GM19397 (cell line): ENCODE measurements around the gene CD28.
"Not testable (repeated sequence)": the region's sequence is repeated elsewhere in the genome, so short reads cannot be mapped to it uniquely, and the experiment has no call there.

Experiments
- ATAC-seq: cut with Tn5 transposase; IDR thresholded peaks from one replicate; pipeline ENCODE4 v1.9.1; 2021; ENCODE audit warnings: mild to moderate bottlenecking, moderate library complexity; ENCODE audit not compliant: unreplicated experiment

The CD28 gene

DNA sequence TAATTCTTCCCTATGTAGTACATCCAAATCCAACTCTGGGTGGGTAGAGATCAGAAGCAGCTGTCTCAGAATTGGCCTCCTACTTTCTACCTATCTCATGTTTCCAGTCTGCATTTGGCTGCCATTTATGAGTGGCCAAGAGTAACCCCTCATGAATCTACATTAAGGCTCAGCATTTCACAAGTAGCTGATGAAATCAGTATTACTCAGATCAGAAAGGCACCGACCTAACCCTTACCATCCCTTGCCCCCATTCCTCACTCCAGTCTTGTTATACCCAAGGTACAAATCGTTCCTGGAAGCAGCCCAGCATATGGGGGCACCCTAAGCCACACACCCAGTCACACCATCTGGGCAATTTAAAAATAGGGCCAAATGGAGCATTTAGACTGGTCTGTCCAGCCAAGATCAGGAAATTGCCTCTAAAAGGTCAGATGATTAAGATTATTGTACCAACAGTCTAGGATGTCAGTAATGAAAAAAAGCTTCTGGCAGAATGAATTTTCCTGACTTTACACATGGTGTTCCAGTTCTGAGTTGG lies 37.1 kb downstream of the CD28 start:
- no peak for ATAC-seq

DNA sequence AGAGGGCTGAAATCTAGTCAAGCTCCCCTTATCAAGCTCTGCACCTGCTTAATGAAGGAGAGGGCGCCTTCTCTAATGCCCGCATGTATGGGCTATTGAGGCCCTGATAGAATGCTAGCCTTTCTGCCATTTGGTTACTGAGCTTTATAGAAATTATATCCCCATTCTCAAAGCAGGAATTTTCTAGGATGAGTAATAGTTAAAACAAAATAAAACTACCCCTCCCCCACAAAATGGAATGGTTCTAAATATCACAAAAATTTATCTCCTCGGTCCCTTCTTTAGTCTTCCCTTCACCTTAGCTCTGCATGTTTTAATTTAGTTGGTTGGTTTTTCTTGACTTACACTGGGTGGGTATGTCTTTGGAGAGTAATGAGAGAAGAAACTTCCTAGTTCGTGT lies 37.7 kb downstream of the CD28 start:
- ATAC-seq, result no peak

DNA sequence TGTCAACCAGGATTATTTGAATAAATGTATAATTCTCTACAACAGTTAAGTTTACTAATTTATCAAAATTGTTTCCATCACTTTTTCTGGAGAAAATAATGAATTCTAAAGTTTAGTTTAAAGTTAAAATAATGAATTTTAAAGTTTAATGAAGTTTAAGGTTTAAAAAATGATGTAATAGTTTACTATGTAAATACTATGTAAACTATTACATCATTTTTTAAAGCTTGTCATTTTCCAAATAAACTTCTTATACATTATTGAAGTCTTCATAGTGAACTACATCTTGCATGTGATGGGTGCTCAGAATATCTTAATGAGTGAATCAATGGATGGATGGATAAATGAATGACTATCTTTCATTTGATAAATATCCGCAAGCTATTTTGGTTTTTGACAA lies 38.8 kb downstream of the CD28 start:
- ATAC-seq, result no peak

DNA sequence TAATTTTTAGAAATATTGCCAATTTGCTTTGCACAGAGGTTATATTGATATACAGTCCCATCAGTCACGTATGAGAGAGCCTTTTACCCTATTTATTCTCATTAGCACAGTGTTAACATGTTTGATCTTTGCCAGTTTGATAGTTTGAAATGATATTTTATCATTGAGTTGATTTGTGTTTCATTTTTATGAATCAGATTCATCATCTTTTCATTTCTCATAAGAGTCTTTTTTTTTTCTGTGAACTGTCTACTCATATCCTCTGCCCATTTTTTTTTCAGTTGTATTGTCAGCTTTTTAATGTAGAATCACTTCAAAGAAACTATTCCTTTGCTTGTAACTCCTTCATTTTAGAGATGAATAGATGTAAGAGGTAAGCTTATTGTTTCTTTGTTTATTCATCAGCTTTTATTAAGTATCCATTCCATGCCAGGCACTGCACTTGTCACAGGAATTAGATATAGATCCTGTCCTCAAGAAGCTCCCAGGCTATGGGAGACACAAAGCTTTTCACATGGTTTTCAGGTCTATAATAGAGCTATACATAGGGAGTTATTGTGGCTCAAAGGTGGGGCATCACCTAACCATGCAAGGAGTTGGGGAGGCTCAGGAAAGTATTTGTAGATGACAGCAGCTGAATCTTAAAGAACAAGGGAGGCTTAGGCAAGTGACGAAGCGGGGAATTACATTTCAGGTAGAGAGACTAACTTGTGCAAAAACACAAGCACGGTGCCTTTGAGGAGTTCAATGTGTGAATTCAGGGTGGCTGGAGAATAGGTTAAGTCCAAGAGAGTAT lies 42.1 kb downstream of the CD28 start:
- ATAC-seq, result no peak

DNA sequence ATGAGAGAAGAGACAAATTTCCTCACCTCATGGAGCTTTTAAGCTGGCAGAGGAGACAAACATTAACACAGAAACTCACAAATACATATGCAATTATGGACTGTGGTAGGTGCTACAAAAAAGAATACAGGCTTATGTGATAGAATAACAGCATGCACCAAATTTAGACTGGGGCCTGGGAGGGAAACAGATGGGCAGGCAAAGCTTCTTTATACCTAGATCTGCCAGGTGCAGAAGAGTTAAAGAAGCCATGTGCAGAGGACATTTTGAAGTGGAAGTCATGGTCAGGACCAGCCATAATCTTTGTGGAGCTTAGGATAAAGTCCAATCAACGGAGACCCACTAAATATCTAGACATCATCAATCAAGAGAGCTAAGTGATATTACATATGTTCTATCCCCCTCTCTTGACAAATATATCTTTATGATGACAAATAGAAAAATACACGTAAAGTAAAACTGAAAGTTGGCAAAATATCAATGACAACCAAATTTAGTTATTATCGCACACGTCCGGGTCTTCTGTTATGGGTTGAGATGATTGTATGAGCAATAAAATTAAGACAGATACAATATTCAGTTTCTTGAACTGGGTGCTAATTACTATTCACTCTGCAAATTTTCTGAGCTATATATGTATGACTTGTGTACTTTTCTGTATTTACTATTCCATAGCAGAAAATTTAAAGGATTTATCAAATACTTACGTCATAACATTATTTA lies 44.1 kb downstream of the CD28 start:
- ATAC-seq, result no peak

DNA sequence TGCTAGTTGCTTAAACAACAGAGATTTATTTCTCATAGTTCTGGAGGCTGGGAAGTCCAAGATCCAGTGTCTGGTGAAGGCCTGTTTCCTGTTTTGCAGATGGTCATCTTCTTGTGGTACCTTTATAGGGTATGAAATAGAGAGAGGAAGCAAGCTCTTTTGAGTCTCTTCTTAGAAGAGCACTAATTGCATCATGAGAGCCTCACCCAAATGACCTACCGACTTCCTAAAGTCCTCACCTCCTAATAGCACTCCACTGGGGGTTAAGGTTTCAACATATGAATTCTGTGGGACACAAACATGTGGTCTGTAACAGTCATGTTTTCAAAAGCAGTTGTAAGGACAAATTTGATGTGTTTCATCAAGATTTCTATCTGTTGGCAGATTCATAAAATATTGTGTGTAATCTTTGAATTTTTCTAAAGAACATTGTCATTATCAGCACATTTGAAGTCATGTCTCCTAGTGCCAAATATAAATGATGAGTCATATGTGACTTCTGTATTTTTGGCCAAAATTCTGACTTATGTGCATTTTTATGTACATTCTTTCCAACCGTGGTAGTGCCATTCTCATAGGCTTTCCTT lies 45.3 kb downstream of the CD28 start:
- ATAC-seq, result no peak

DNA sequence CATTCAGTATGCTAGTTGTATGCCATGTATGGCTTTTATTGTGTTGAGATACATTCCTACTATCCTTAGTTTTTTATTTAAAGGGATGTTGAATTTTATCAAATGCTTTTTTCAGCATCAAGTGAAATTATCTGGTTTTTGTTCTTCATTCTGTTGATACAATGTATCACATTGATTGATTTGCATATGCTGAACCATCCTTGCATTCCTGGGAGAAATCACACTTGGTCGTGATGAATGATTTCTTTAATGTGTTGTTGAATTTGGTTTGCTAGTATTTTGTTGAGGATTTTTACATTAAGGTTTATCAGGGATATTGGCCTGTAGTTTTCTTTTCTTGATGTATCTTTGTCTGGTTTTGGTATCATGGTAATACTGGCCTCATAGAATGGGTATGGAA lies 49.7 kb downstream of the CD28 start:
- no peak for ATAC-seq

DNA sequence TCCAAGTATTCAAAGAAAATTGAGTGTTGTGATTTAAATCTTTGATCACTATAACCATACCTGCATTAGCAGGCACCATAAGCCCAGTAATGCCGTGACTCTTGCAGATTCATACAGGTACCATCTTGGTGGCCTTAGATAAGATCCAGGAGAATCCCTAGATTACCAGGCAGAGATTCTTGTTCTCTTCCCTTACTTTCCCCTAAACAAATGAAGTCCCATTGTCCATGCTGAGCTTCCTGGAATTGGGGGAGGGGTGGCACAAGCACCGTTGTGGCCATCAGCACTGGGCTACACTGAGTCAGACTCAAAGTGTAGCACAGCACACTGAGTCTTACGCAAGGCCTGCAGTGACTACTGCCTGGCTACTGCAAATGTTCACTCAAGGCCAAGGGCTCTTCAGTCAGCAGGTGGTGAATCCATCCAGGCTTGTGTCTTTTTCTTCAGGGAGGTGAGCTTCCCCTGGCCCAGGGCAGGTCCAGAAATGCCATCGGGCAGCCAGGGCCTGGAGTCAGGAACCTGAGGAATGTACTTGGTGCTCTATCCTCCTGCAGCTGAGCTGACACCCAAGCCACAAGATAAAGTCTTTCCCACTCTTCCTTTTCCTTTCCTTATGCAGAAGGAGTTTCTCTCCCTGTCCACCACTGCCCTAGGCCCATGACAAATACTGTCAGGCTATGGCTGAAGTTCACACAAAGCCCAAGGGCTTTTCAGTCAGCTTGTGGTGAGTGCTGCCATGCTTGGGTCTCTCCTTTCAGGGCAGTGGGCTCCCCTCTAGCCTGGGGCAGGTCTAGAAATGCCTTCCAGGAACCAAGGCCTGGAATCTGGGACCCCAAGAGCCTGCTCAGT lies 52.6 kb downstream of the CD28 start:
- no peak for ATAC-seq

DNA sequence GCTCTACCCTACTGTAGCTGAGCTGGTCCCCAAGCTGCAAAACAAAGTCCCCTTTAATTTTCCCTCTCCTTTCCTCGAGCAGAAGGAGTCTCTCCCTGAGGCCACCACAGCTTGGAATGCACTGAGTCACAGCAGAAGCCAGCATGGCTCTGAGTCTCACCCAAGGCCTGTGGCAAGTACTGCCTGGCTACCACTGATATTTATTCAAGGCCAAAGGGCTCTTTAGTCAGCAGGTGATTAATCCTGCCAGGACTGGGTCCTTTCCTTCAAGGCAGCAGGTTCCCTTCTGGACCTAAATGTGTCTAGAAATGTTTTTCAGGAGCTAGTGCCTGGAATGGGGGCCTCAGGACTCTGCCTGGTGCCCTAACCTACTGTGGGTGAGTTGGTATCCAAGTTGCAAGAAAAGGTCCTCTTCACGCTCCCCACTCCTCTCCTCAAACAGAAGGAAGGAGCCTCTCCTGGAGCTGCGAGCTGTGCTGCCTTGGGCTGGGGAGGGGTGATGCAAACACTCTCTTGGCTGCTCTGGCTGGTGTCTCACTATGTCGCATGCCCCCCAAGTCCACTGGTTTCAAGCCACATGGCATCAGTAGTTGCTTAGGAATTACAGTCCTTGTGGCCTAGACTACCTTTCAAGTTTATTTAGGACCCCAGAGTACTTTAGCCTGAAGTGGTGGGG lies 53.4 kb downstream of the CD28 start:
- no peak for ATAC-seq

DNA sequence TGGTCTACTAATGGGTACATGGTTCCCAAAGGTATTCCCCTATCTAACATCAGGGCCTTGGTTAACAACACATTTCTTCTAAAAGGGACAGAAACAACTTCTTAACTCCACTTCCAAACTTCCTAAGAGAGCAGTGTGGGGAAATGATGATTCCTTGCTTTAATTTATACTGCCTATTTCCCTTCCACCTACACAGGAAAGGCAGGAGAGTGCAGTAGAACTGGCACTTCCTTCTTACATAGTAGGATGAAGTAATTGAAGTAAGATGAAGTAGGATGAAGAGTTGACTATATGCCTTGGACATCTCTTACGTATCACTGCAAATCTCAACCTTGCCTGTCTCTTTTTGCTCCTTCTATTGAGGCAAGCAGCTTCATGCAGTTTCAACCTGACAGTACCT lies 54.7 kb downstream of the CD28 start:
- no peak for ATAC-seq

DNA sequence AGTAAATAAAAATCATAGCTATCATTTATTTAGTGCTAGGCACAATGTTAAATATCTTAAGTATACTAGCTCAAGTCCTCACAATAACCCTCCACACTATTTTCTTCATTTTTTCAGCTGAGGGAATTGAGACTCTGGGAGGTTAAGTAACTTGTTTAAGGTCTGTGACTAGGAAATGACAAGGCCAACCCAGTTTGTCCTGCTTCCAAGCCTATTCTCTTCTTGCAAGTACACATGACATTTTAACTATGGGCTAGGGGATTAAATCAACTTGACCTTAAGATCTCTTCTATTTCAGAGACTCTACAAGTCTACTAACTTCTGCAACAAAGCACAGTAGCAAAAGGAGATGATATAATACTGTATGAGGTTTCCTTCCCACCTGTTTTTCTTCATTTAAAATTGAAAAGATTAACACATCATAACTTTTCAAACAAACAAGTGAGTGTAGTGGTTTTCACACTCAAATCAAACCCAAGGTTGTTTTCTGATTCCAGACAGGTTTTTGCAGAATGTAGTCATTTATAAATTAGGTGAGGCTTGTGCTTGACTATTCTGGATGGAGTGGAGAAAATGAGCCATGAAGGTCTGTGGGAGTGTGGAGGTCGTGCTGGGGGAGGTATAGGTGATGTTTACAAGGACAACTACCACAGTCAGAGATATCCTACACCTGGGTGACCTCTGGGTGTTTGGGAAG lies 57.0 kb downstream of the CD28 start:
- no peak for ATAC-seq

DNA sequence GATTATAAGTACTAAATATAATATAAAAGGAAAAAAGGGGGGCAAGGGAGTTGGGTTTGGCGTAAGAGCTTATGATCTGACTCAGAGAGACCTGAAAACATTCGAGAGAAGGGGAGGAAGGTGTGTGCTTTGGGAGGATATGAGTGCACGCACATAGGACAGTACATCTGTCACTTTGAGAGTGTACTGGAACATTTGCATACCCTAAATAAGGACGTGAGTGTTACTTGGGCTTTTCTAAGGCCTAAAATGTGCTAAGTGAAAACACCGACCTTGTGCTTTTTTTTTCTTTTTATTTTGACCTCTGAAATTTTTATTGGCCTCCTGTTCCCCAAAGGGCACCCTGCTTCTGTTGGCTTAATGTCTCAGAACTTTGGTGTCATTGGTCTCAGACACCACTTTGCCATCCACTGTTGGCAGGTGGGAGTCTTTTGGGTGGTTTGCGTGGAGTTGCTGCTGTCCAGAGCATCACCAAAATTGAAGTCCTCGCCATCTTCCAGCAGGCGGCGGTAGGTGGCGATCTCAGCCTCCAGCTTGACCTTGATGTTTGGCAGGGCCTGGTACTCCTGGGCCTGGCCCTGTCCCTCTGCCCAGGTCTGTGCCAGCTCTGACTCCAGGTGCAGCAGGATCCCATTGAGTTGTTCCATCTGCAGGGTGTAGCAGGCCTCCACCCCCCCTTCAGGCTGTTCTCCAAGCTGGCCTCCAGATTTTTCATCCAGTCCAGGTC lies 57.7 kb downstream of the CD28 start:
- ATAC-seq, result no peak

DNA sequence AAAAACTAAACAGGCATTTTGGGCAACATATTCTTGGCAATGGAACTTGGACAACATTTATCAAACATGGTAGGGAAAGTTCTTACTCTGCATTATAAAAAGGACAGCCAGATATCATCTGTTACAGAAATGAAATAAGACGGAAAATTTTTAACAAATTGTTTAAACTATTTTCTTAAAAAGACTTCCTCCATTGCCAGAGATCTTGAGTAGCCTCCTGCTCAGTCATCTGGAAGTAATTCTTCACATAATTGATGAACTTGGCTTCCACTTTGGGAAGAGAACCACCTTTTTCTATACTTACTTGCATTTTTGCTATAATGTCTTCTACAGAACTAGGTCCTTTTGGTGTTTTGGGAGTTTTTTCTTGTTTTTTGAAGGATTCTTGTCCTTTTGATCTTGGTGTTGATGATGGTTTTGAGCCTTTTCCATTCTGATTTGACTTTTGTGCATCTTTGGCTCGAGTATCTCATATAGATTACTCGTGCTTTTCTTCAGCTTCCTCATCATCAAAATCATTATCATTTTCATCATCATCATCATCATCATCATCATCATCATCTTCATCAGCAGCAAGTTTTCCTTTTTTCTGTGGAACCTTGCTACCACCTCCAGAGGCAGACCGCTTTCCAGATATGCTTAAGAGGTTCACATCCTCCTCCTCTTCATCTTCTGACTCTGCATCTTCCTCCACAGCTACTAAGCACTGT lies 66.2 kb downstream of the CD28 start:
- no peak for ATAC-seq

DNA sequence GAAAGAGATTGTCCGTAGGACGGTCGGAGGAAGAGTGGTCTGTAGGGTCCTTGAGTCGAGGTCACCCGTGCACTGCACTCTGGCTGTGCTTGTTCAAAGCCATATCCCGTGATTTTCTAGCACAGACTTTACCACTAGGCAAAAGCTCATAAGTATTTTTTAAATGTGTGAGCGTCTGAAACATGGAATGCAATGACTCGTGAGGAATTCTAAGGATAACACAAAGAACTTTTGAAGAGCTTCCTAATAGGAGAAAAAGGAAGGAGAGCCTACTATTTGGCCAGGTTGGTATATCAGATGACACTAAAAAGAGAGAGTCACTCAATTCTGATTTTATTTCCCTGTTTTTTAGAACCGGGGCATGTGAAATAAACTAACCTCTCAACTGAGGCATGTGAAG lies 68.3 kb downstream of the CD28 start:
- no peak for ATAC-seq

DNA sequence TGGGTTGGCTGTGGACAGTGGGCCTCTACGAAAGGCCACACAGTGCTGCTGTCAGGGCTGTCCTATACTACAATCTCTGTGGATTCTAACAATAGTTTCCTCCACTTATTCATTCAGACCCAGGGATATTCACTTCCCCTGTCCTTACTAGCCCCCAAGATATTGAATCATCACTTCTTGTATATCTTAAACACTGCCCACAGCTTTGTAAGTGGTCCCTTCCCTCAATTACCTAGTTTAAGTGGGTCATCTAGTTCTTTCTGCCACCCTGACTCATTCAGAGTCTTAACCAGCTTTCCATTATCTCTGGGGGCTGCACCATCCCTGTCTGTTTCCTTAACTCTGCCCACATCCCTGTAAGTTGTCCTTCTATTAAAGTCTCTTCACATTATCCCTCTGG lies 69.2 kb downstream of the CD28 start:
- ATAC-seq, result no peak

DNA sequence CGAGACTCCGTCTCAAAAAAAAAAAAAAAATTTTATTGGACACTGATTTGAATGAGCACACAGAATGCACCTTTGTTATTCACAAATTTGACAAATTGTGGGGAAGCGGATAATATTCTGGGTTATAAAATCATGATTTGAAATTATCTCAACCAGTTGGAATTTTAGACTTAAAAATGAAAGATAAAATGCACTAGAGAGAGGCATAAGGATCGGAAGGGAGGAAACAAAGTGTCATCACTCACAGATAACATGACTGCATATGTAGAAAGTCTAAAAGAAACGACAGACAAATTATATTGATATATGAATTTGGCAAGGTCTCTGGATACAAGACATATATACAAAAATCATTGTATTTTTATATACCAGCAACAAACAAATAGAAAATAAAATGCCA lies 70.6 kb downstream of the CD28 start:
- ATAC-seq, result no peak

DNA sequence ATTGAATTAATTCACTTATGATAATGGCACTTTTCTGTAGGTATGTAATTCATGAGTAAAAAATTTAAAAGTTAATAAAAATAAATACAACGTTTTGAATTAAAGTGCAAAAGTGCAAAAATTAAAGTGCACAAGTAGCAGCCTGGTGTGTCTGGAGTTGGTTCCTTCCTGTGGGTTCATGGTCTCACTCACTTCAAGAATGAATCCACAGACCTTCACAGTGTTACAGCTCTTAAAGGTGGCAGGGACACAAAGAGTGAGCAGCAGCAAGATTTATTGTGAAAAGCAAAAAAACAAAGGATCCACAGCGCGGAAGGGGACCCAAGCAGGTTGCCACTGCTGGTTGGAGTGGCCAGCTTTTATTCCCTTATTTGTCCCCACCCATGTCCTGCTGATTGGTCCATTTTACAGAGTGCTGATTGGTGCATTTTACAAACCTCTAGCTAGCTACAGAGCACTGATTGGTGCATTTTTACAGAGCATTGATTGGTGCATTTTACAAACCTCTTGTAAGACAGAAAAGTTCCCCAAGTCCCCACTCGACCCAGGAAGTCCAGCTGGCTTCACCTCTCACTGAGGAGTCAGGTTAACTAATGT lies 73.1 kb downstream of the CD28 start:
- ATAC-seq, result not testable (repeated sequence)

DNA sequence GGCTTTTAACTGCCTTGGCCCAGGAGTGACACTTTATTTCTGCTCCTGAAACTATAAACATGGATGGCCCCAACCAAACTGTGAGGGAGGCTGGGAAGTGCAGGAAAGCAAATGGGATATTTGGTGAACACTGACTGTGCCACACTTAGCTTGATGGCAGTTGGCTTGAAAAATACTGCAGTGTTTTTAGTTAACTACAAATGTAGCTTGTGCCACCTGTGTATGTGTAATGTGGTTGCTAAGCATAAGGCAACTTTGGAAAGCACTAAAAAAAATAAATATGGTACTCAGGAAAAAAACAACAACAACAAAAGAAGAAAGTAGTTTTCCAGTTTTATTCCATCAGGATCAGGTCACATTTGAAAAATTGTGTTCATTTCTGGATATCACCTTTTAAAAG lies 73.8 kb downstream of the CD28 start:
- ATAC-seq, result no peak
